Stimulated activated CD8-positive, alpha-beta memory T cell treated with anti-CD3 and anti-CD28 coated beads, Interleukin-7, amount 100 ng/mL, for 1 hour (primary cell): ENCODE data around the gene FGD1.

Experiments
- DNase-seq, 2 donors: peaks; one replicate each; pipeline ENCODE4 v3.0.0-alpha.2; 2020; ENCODE audit warnings: low read depth in 2 of 2

FGD1 gene

GRCh38 chrX:54407266-54407665 lies 88.8 kb downstream of the FGD1 start:
- no peak for DNase-seq

GRCh38 chrX:54397113-54397512 lies 98.9 kb downstream of the FGD1 start:
- no peak for DNase-seq
